WERI-Rb-1 (cell line): ENCODE results near the gene CEACAM8.
"Not testable (repeated sequence)": the region's sequence is repeated elsewhere in the genome, so short reads cannot be mapped to it uniquely, and the experiment has no call there.

Source experiments
- DNase-seq: peaks from one replicate; pipeline ENCODE4 v3.0.0-alpha.2; 2020
- H3K27ac ChIP-seq: fragments of 250-450 bp; sonication (Bioruptor Pico); 2 replicates; pipeline ENCODE4 v1.5.1; 2020; ENCODE audit warnings: mild to moderate bottlenecking, moderate library complexity
- H3K27me3 ChIP-seq: fragments of 250-450 bp; sonication (Bioruptor Pico); 2 replicates; pipeline ENCODE4 v1.5.1; 2021; ENCODE audit warnings: mild to moderate bottlenecking, low read depth, moderate library complexity; ENCODE audit not compliant: insufficient read depth, severe bottlenecking
- H3K36me3 ChIP-seq: fragments of 250-450 bp; sonication (Bioruptor Pico); 2 replicates; pipeline ENCODE4 v1.5.1; 2020; ENCODE audit warnings: mild to moderate bottlenecking, moderate library complexity
- H3K4me3 ChIP-seq: 2 replicates; pipeline ENCODE4 v1.5.1; 2011; ENCODE audit warnings: low read depth, mild to moderate bottlenecking, control low read depth, low read length
- H3K9me3 ChIP-seq: fragments of 250-450 bp; sonication (Bioruptor Pico); 2 replicates; pipeline ENCODE4 v1.5.1; 2021; ENCODE audit warnings: mild to moderate bottlenecking, moderate library complexity; ENCODE audit not compliant: severe bottlenecking
- CTCF ChIP-seq: IDR thresholded peaks from 2 replicates; pipeline ENCODE4 v1.5.1; 2011; ENCODE audit warnings: low read depth, mild to moderate bottlenecking, control low read depth, inconsistent platforms, low read length

The CEACAM8 gene

GRCh38 chr19:42594617-42595489 lies at the start of gene CEACAM8:
TSS of gene CEACAM8 (minus strand) at chr19:42594924. CDS start at chr19:42594828, 96 bp downstream.
- H3K27ac ChIP-seq, result no peak within 1 kb of the TSS
- H3K27me3 ChIP-seq, result no peaks in the 10 kb centered on the region
- no peak within 1 kb of the TSS for H3K4me3 ChIP-seq
- DNase-seq, result no peak
- H3K36me3 ChIP-seq, result no peaks in the 10 kb centered on the region
- no peak for TF ChIP-seq CTCF
- no peaks in the 10 kb centered on the region for H3K9me3 ChIP-seq

GRCh38 chr19:42639324-42640092 lies 44.8 kb upstream of the CEACAM8 start:
- not testable (repeated sequence) for H3K36me3 ChIP-seq, H3K27ac ChIP-seq, DNase-seq, H3K4me3 ChIP-seq
- Histone ChIP-seq H3K27me3 (peaks cover 53% of the 10 kb centered on the region), H3K9me3 (peaks cover 15% of the 10 kb centered on the region)

- Histone ChIP-seq H3K36me3 (no peaks in the 10 kb centered on the region), H3K27me3 (peaks cover 61% of the 10 kb centered on the region), H3K27ac (no peak overlapping the region), H3K4me3 (no peak overlapping the region), H3K9me3 (peaks cover 5% of the 10 kb centered on the region)
- no peak for DNase-seq
- no peak for TF ChIP-seq CTCF
Measured at GRCh38 chr19:42635233-42635539, 40.5 kb upstream of the CEACAM8 start.

- TF ChIP-seq CTCF, result peak; percentile 74
- H3K9me3 ChIP-seq, result no peaks in the 10 kb centered on the region
- peak; percentile 29 for DNase-seq
Measured at GRCh38 chr19:42634409-42635232, 39.9 kb upstream of the CEACAM8 start.

GRCh38 chr19:42629191-42629590 lies 34.5 kb upstream of the CEACAM8 start:
- H3K27me3 ChIP-seq, result peaks cover 78% of the 10 kb centered on the region

More at GRCh38 chr19:42634409-42635232, 39.9 kb upstream of the CEACAM8 start:
- Histone ChIP-seq H3K27ac (no peak overlapping the region), H3K36me3 (no peaks in the 10 kb centered on the region), H3K4me3 (no peak overlapping the region), H3K27me3 (peaks cover 65% of the 10 kb centered on the region)

More at GRCh38 chr19:42629191-42629590, 34.5 kb upstream of the CEACAM8 start:
- H3K4me3 ChIP-seq, result no peak overlapping the region
- no peaks in the 10 kb centered on the region for H3K9me3 ChIP-seq
- TF ChIP-seq CTCF, result no peak
- no peak overlapping the region for H3K27ac ChIP-seq
- H3K36me3 ChIP-seq, result no peaks in the 10 kb centered on the region
- no peak for DNase-seq
